Measurements from ENCODE around the gene OR10R2. TPM values are rescaled to one million over a fixed set of nuclear protein-coding genes. Genes with fewer than 3 reads are reported as not detected.

The OR10R2 gene
- total RNA-seq, 2 experiments from 2014 or later, result not detected

- Histone ChIP-seq H3K27ac (ENCODE audit: low read depth in 1 of 2, low read length in 2 of 2) (no peak overlapping the region), H3K27me3 (ENCODE audit: control insufficient read depth in 1 of 2, insufficient read depth in 2 of 2, low read length in 2 of 2) (peaks cover 4 to 5% of the 10 kb centered on the region in 2 experiments), H3K36me3 (ENCODE audit: insufficient read depth, low read length) (no peaks in the 10 kb centered on the region), H3K9me3 (ENCODE audit: control insufficient read depth in 1 of 2, insufficient read depth in 1 of 2, low read length in 2 of 2) (no peaks in the 10 kb centered on the region), H3K4me1 (ENCODE audit: insufficient read depth, low read length) (no peaks in the 10 kb centered on the region), H3K4me3 (ENCODE audit: low read length) (no peak overlapping the region)
- intact Hi-C loops (cut with DNase I, micrococcal nuclease), result loop anchor here (2.0 to 5.0 kb wide), 2 partner anchors 491 to 565 kb away; no protein-coding TSS in a partner anchor
- no peak for DNase-seq
- TF ChIP-seq CTCF (IDR thresholded peaks at IDR 0.05), result no peak
- ChIA-PET CTCF (no interaction called here), POLR2A (no interaction called here)
- no peaks in the 10 kb centered on the region for H3K9me3 Mint-ChIP-seq
- H3K36me3 Mint-ChIP-seq (ENCODE audit: low read depth), result no peaks in the 10 kb centered on the region
- H3K27ac Mint-ChIP-seq, result no peak overlapping the region
- peaks cover 18% of the 10 kb centered on the region for H3K27me3 Mint-ChIP-seq
- H3K4me1 Mint-ChIP-seq (ENCODE audit: low read depth), result no peaks in the 10 kb centered on the region
- no peak for ATAC-seq (ENCODE audit: poor library complexity)
- no peak overlapping the region for H3K4me3 Mint-ChIP-seq
Measured at GRCh38 chr1:158507511-158507910, 35.5 kb downstream of the OR10R2 start.

GRCh38 chr1:158509471-158510156 lies 37.6 kb downstream of the OR10R2 start:
- H3K36me3 ChIP-seq (ENCODE audit: insufficient read depth, low read length), result no peaks in the 10 kb centered on the region
- Mint-ChIP-seq H3K4me3 (no peak overlapping the region), H3K27ac (no peak overlapping the region), H3K9me3 (no peaks in the 10 kb centered on the region), H3K36me3 (ENCODE audit: low read depth) (no peaks in the 10 kb centered on the region), H3K27me3 (peaks cover 18% of the 10 kb centered on the region), H3K4me1 (ENCODE audit: low read depth) (no peaks in the 10 kb centered on the region)
- ChIA-PET POLR2A (no interaction called here), CTCF (no interaction called here)
- H3K9me3 ChIP-seq (ENCODE audit: control insufficient read depth in 1 of 2, insufficient read depth in 1 of 2, low read length in 2 of 2), result no peaks in the 10 kb centered on the region
- TF ChIP-seq CTCF (IDR thresholded peaks at IDR 0.05), result no peak
- DNase-seq (no peak), ATAC-seq (ENCODE audit: poor library complexity) (no peak)
- intact Hi-C loops (cut with DNase I, micrococcal nuclease), result loop anchor here (5.0 kb wide), 1 partner anchor 563 kb away; no protein-coding TSS in a partner anchor
- H3K4me3 ChIP-seq (ENCODE audit: low read length), result no peak overlapping the region
- peaks cover 4 to 5% of the 10 kb centered on the region in 2 experiments for H3K27me3 ChIP-seq (ENCODE audit: control insufficient read depth in 1 of 2, insufficient read depth in 2 of 2, low read length in 2 of 2)
- no peaks in the 10 kb centered on the region for H3K4me1 ChIP-seq (ENCODE audit: insufficient read depth, low read length)
- no peak overlapping the region for H3K27ac ChIP-seq (ENCODE audit: low read depth in 1 of 2, low read length in 2 of 2)

- no peaks in the 10 kb centered on the region for H3K36me3 Mint-ChIP-seq (ENCODE audit: low read depth)
- ATAC-seq (ENCODE audit: poor library complexity) (no peak), DNase-seq (no peak)
- no peaks in the 10 kb centered on the region for H3K36me3 ChIP-seq (ENCODE audit: insufficient read depth, low read length)
- H3K27me3 ChIP-seq (ENCODE audit: control insufficient read depth in 1 of 2, insufficient read depth in 2 of 2, low read length in 2 of 2), result peaks cover 0 to 5% of the 10 kb centered on the region in 2 experiments
- H3K4me1 ChIP-seq (ENCODE audit: insufficient read depth, low read length), result no peaks in the 10 kb centered on the region
- intact Hi-C loops (cut with DNase I, micrococcal nuclease), result no loop called here
- H3K27ac Mint-ChIP-seq, result no peak overlapping the region
- H3K27ac ChIP-seq (ENCODE audit: low read depth in 1 of 2, low read length in 2 of 2), result no peak overlapping the region
- H3K27me3 Mint-ChIP-seq, result peaks cover 5% of the 10 kb centered on the region
- ChIA-PET POLR2A (no interaction called here), CTCF (no interaction called here)
- TF ChIP-seq CTCF (IDR thresholded peaks at IDR 0.05), result no peak
- H3K4me3 Mint-ChIP-seq, result no peak overlapping the region
- no peak overlapping the region for H3K4me3 ChIP-seq (ENCODE audit: low read length)
- no peaks in the 10 kb centered on the region for H3K9me3 Mint-ChIP-seq
- no peaks in the 10 kb centered on the region for H3K9me3 ChIP-seq (ENCODE audit: control insufficient read depth in 1 of 2, insufficient read depth in 1 of 2, low read length in 2 of 2)
- no peaks in the 10 kb centered on the region for H3K4me1 Mint-ChIP-seq (ENCODE audit: low read depth)
Measured at GRCh38 chr1:158516966-158517365, 44.9 kb downstream of the OR10R2 start.
